Cardiac septum (tissue), 1 donor: ENCODE measurements around the gene KPNA1. TPM values are rescaled to one million over a fixed set of nuclear protein-coding genes. Genes with fewer than 3 reads are reported as not detected.
"Not testable (repeated sequence)": the region's sequence is repeated elsewhere in the genome, so short reads cannot be mapped to it uniquely, and the experiment has no call there.

Source experiments
- DNase-seq: peaks from one replicate; pipeline ENCODE4 v3.0.0-alpha.2; 2020; ENCODE audit warnings: low spot score
- intact Hi-C: fragments of 100-400 bp; cut with DNase I; formaldehyde crosslinking; loops from one replicate; pipeline ENCODE4 v1.14.0; 2022
- total RNA-seq: library from RNA; stranded (reverse); fragmentation: NEBNext Ultra II Directional; extraction: Animal tissue kit (Norgen Biotek cat#: 25700); gene quantifications from one replicate; pipeline ENCODE4 v1.2.1, GENCODE V29; 2021
- donor health status: DM: no; HTN: no; CAD: no.

The KPNA1 gene
- total RNA-seq, 1 donor from 2014 or later = 94.7 TPM

DNA sequence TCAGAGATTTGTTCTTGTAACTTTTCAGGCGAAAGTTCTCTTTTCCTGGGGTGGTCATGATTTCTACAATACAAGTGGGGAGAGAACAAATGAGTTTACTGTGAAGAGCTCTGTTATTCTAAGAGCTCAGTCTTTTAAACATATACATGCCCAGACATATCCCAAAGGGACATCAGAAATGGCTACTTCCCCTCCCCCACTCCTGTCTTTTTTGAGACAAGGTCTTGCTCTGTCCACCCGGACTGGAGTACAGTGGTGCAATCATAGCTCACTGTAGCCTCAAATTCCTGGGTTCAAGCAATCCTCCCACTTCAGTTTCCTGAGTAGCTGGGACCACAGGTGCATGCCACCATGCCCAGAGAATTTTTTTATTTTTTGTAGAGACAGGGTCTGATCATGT is 18.2 kb downstream of the KPNA1 start:
- intact Hi-C loops = no loop called here
- no peak for DNase-seq

DNA sequence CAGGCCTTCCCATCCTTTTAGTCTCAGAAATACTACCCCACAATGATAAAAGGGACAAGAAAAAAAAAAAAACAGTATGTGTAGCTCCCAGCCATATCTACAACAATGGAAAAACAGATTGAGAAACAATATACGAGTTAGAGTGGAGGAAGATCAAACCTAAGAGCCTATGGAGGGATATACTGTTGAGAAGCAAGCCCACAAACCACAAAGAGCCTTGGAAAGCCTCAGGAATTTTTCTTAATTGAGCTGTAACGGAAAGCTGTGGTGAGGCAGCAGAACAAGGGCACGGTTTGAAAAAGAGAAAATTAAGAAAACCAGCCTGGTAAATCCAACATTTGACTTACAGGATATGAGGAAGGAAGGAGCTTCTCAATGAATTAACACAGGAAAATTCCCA is 21.4 kb downstream of the KPNA1 start:
- DNase-seq = no peak
- intact Hi-C loops = no loop called here

DNA sequence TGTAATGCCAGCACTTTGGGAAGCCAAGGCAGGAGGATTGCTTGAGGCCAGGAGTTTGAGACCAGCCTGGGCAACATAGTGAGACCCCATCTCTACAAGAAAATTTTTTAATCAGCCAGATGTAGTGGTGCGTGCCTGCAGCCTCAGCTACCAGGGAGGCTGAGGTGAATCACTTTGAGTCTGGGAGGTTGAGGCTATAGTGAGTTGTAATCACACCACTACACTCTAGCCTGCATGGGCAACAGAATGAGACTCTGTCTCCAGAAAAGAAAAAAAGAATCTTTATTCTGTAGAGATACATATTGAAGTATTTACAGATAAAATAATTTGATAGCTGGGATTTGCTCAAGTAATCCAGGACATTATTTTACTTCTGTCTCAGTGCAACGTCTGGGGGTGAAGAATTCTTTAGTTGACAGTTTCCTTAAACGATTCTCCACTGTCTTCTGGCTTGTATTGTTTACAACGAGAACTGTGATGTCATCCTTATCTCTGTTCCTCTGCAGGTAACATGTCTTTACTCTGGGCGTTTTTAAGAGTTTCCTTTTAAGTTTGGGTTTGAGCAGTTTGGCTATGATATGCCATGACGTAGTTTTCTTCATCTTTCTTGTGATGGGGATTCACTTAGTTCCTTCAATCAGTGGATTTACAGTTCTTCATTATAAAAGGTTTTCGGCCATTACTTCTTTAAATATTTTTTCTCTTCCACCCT is 26.3 kb downstream of the KPNA1 start:
- no peak for DNase-seq
- intact Hi-C loops = no loop called here

DNA sequence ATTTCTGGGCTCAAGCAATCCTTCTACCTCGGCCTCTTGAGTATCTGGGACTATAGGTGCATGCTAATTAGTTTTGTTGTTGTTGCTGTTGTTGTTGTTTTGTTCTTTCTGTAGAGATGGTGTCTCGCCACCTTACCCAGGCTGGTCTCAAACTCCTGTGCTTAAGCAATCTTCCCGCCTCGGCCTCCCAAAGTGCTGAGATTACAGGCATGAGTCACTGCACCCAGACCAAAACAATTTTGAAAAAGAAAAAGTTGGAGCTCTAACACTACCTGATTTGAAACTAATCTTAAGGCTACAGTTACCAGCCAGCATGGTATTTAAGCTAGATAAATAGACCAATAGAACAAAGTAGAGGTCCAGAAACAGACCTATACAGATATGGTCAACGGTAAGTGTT is 29.8 kb downstream of the KPNA1 start:
- no peak for DNase-seq
- intact Hi-C loops = no loop called here

DNA sequence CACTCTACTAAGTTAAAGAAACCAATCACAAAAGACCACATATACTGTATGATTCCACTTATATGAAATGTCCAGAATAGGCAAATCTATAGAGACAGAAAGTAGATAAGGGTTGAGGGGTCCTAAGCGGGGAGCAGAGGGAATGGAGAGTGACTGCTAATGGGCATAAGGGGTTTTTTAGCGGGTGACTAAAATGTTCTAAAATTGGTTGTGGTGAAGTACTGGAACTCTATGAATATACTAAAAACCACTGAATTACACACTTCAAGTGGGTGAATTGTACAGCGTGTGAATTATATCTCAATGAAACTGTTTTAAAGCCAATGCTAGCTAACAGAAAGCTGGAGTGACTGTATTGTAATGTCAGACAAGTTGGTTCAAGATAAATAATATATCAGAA is 33.3 kb downstream of the KPNA1 start:
- DNase-seq = no peak
- intact Hi-C loops = no loop called here

DNA sequence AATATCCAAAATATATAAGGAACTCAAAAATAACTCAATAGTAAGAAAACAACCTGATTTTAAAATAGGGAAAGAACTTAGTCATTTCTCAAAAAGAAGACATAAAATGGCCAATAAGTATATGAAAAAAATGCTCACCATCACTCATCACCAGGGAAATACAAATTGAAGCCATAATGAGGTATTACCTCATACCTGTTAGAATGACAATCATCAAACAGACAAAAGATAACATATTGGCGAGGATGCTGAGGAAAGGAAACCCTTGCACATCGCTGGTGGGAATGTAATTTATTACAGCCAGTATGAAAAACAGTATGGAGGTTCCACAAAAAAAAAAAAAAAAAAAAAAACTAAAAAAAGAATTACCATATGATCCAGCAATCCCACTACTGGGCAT is 38.2 kb downstream of the KPNA1 start:
- intact Hi-C loops = no loop called here
- no peak for DNase-seq

DNA sequence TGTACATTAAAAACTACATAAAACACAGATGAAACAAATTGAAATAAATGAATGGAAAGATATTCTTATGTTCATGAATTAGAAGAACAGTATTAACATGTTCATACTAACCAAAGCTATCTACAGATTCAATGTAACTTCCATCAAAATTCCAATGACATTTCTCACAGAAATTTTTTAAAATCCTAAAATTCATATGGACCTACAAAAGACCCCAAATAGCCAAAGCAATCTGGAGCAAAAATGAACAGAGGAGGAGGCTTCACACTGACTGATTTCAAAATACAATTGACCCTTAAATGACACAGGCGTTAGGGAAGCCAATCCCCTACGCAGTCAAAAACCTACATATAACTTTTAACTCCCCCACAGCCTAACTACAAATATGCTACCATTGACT is 39.4 kb downstream of the KPNA1 start:
- no peak for DNase-seq
- intact Hi-C loops = no loop called here

DNA sequence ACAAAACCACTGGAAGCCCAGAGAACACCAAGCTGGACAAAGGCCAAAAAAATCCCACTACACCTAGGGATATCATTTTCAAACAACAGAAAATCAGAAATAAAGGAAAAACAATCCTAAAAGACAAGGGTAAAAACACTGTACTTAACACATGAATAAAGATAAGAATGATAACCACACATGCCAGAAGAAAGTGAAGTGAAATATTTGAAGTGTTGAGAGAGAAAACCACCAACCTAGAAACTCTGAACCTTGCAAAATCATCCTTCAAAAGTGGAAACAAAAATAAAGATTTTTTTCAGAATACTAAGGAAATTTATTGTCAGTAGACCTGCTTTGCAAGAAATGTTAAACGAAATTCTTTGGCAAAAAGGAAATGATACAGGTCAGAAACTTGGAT is 45.1 kb downstream of the KPNA1 start:
- intact Hi-C loops = no loop called here

DNA sequence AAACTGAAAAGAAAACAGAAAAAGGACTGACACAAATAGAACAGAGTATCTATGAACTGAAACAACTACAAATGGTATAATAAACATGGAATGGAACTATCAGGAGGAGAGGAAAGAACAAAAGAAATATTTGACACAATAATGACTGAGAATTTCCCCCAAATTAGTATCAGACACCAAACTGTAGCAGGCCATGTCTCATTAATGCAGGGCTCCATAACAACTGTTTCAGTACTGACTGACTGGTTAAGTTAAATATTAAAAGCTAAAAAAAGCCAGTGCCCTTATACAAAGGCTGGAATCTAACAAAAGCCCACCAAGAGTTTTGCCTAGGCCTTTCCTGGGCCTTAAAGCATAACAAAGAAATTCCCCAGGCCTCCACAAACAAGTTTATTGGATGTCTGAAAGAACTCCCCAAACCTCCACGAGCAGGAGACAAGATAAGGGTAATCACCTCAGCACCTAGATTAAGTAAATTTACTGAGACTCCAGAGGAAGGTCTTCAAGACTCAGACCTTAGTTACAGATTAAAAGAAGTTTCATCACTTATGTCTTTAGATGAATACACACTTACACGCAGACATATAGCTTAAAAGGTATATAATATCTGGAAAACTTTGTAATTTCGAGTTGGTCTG is 45.7 kb downstream of the KPNA1 start:
- intact Hi-C loops = no loop called here
- no peak for DNase-seq

More for the DNA sequence above, 45.1 kb downstream of the KPNA1 start:
- DNase-seq = no peak

DNA sequence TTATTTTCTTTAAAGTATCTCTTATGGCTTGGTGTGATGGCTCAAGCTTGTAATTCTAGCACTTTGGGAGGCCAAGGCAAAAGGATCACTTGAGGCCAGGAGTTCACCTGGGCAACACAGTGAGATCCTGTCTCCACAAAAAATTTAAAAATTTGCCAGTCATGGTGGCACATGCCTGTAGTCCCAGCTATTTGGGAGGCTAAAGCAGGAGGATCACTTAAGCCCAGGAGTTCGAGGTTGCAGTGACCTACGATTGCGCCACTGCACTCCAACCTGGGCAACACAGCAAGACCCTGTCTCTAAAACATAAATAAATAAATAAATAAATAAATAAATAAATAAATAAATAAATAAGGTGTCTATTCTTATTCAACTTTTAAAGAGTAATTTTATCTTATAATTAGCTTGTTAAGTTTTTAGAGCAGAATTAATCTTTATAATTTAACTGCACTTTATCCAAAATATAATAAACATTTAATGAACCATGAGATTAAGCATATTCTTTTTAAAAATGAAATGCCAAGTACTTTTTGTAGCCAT is 48.0 kb downstream of the KPNA1 start:
- intact Hi-C loops = no loop called here
- DNase-seq = no peak

DNA sequence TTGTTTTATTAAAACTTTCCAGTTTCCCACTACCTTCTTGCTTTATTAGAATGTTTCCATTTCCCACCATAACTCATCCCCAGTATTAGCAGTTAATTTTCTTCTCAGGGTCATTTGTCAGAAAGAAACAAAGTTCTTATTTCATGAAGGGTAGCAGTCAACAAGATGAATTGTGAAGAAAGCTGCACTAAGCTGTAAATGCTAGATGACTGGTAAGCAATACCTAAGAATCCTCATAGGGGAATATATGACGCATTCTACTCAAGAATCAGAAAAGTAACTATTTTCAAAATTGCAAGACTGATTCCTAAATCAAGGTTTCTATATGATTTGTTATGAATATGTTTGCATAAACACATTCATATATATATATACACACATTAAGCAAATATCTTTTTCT is 50.1 kb downstream of the KPNA1 start:
- DNase-seq = no peak
- intact Hi-C loops = no loop called here

DNA sequence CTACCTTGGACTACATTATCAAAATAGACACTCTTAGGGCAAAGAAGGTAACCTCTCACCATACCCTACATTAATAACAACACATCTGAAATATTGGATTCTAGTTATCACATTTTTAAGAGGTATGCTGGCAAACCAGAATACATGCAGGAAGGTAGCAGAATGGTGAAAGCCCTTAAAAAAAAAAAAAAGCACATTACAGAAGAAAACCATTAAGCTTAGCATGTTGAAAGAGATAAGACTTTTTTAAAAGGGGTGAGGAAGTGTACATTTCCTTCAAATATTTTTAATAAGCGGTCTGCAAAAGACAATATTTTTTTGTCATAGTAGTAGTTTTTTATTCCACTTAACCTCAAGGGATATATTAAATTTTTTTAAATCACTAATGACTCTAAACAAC is 52.3 kb downstream of the KPNA1 start:
- intact Hi-C loops = no loop called here
- DNase-seq = no peak

DNA sequence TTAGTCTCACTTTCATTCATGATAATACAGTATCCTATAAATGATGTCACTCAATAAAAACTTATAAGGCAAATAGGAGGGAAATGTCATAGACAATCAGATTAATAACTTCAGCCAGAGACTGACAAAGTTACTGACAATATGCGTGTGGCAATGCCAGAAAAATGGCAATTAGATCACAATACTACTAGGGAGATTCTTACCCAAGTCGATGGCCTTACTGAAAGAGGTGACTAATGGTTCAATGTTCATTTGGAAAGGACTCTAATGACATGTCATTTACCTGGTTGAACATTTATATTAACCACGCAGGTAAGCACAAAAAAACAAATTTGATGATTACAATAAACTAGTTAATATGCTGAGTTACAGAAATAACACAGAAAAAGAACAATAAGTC is 52.9 kb downstream of the KPNA1 start:
- DNase-seq = no peak
- intact Hi-C loops = no loop called here

DNA sequence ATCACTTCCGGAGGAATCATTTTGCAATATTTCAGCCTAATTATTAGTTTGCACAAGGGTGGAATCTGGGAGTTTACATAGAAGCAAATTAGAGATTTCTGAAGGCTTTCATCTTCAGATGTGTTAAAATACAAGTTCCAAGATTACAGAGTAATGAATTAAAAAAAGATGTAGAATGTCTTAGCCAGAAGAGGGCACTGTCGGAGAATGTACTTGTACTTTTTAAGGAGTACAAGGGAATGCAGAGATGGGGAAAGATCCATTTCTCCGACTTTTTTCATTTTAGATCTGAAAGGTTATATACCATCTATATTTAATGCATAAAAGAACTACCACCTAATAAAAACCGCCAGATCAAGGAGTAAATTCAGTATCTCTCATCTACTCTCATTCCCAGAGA is 55.7 kb downstream of the KPNA1 start:
- intact Hi-C loops = loop anchor here (5.0 kb wide), 1 partner anchor 223 kb away; the partner anchor contains the start of gene PARP14
- DNase-seq = no peak

DNA sequence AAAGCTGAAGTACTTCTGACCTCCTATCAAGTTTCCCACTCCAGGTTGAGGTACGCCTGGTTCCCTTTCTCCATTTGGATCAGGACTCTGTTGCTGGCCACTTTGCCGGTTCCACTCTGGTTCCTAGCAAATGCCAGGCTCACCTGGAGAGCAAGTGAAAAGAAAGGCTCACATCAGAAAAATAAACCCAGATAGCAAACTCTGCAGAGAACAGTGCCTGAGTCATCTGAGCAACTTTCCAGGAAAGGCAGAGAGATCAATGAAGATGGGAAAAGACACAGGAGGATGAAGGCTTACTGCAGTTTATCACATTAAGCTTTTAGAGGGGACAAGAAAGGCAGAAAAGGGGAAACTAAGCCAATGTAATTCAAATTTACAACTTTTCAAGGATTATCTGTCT is 57.0 kb downstream of the KPNA1 start:
- no peak for DNase-seq
- intact Hi-C loops = loop anchor here (5.0 kb wide), 1 partner anchor 225 kb away; the partner anchor contains the start of gene PARP14

DNA sequence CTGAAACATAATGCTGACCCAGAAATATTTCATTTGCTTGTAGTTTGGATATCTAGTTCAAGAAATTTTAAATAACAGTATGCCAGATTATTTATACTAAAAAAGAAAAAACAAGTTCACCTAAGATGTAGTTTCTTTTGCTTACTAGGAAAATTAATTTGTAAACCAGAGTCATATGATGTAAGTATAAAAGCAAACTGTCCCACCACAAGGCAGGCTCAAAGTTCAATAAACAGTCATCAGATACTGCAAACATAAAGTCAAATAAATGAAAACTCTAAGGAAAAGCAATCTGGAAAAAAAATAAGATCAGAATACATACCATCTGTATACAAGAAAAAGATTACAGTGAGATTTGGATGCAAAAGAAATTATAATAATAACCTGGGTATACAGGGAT is 58.7 kb downstream of the KPNA1 start:
- intact Hi-C loops = loop anchor here (5.0 kb wide), 1 partner anchor 226 kb away; the partner anchor contains the start of gene PARP14
- DNase-seq = no peak

DNA sequence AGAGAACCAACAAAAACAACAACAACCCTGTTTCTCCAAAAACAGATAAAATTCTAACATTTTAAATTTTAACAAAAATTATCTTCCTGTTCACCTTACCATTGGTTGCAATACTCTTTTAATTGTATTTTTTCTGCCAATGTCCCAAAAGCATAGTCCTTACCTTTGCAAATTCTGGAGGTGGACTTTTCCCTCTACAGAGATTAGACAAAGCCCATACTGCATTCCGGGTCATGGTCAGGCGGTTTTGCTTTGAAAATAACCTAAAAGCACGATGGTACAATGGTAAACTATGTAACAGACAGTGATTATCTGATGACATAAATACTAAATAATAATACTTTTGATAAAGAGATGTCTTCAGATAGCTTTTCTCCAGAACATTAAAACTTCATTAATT is 63.4 kb downstream of the KPNA1 start:
- no peak for DNase-seq
- intact Hi-C loops = no loop called here

DNA sequence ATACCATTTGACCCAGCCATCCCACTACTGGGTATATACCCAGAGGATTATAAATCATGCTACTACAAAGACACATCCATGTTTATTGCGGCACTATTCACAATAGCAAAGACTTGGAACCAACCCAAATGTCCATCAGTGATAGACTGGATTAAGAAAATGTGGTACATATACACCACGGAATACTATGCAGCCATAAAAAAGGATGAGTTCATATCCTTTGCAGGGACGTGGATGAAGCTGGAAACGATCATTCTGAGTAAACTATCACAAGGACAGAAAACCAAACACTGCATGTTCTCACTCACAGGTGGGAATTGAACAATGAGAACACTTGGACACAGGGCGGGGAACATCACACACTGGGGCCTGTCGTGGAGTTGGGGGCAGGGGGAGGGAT is 66.5 kb downstream of the KPNA1 start:
- intact Hi-C loops, DNase-seq: not testable (repeated sequence)

DNA sequence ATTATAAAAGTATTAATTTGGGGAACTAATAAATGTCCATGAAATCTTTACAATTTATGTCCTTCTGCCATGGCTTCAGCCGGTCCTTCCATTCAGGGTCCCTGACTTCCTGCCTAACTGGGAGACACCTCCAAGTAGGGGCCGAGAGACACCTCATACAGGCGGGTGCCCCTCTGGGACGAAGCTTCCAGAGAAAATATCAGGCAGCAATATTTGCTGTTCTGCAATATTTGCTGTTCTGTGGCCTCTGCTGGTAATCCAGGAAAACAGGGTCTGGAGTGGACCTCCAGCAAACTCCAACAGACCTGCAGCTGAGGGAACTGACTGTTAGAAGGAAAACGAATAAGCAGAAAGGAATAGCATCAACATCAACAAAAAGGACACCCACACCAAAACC is 70.2 kb downstream of the KPNA1 start:
- DNase-seq, intact Hi-C loops: not testable (repeated sequence)

DNA sequence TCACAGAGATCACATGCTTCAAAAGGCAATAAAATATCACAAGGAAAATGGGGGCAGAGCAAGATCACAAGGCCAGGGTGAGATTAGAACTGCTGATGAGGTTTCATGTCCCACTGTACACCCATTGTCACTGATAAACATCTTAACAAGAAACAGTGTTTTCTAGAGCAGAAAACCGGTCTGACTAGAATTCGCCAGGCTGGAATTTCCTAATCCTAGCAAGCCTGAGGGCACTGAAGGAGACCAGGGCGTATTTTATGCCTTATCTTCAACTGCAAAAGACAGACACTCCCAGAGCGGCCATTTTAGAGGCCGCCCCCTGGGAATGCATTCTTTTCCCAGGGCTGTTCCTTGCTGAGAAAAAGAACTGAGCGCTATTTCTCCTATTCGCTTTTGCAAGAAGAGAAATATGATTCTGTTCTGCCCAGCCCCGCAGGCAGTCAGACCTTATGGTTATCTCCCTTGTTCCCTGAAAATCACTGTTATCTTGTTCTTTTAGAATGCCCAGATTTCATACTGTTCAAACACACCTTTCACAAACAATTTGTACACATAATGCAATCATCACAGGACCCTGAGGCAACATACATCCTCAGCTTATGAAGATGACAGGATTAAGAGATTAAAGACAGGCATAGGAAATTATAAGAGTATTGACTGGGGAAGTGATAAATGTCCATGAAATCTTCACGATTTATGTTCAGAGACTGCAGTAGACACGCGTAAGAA is 70.8 kb downstream of the KPNA1 start:
- DNase-seq, intact Hi-C loops: not testable (repeated sequence)
